B cell (primary cell): ENCODE measurements around the gene LSP1. TPM values are rescaled to one million over a fixed set of nuclear protein-coding genes. Genes with fewer than 3 reads are reported as not detected.

Experiments
- ATAC-seq: fragments of 200-7000 bp; cut with Tn5 transposase; one replicate; pipeline ENCODE4 v1.10.0; 2021; ENCODE audit warnings: low read depth, mild to moderate bottlenecking, moderate number of reproducible peaks, moderate library complexity
- CTCF ChIA-PET: fragments of 350-600 bp; sonication (Branson Sonifier 250); formaldehyde crosslinking; loops from one replicate; lab custom pipeline; 2021; ENCODE audit warnings: antibody characterized with exemption, inconsistent platforms; lab: Charles Lee
- POLR2A ChIA-PET: fragments of 350-600 bp; sonication (Branson Sonifier 250); formaldehyde crosslinking; loops from one replicate; lab custom pipeline; 2021; ENCODE audit warnings: antibody characterized with exemption; lab: Charles Lee
- DNase-seq: peaks from one replicate; pipeline ENCODE4 v3.0.0; 2013
- H2AFZ ChIP-seq: 2 replicates; pipeline ENCODE4 v1.6.1; 2012; ENCODE audit warnings: mild to moderate bottlenecking, low read depth, low read length; ENCODE audit not compliant: insufficient read depth, poor library complexity, severe bottlenecking
- H3K27ac ChIP-seq, 2 donors: 1 replicate in 1 of 2; 2 replicates in 1 of 2; pipeline ENCODE4 v1.5.1; 2012 to 2013; ENCODE audit warnings: low read length in 2 of 2, mild to moderate bottlenecking in 2 of 2, moderate library complexity in 1 of 2
- H3K27me3 ChIP-seq, 4 experiments: fragments of 200-600 bp in 1 of 4; sonication (generic) in 1 of 4; replicated peaks in 1 of 4; 1 replicate in 2 of 4; 2 replicates in 2 of 4; pipeline versions ENCODE4 v1.6.1 to v1.7.0; 2013 to 2016; ENCODE audit warnings: low read length in 3 of 4, mild to moderate bottlenecking in 2 of 4, mixed read lengths in 1 of 4, moderate library complexity in 1 of 4; ENCODE audit not compliant: insufficient read depth in 4 of 4, control insufficient read depth in 3 of 4; ENCODE audit errors: control extremely low read depth in 1 of 4
- H3K36me3 ChIP-seq, 2 experiments: replicated peaks in 1 of 2; 1 replicate in 1 of 2; 2 replicates in 1 of 2; pipeline versions ENCODE4 v1.6.1 to v1.7.1; 2013; ENCODE audit warnings: low read length in 1 of 2; ENCODE audit not compliant: insufficient read depth in 2 of 2, control insufficient read depth in 1 of 2; ENCODE audit errors: control extremely low read depth in 1 of 2, extremely low read depth in 1 of 2
- H3K4me1 ChIP-seq, 2 donors: fragments of 200-600 bp in 1 of 2; sonication (generic) in 1 of 2; 1 replicate in 1 of 2; 2 replicates in 1 of 2; pipeline versions ENCODE4 v1.5.1 to v1.6.1; 2013 to 2017; ENCODE audit warnings: low read length in 2 of 2; ENCODE audit not compliant: control insufficient read depth in 2 of 2, insufficient read depth in 2 of 2
- H3K4me2 ChIP-seq: replicated peaks from 2 replicates; pipeline ENCODE3; 2012; ENCODE audit warnings: mild to moderate bottlenecking, low read depth, low read length; ENCODE audit not compliant: poor library complexity, severe bottlenecking
- H3K4me3 ChIP-seq, 5 experiments: fragments of 200-600 bp in 1 of 5; sonication (generic) in 1 of 5; 1 replicate in 3 of 5; 2 replicates in 2 of 5; pipeline versions ENCODE4 v1.5.1 to v1.7.0; 2011 to 2016; ENCODE audit warnings: low read length in 4 of 5, mild to moderate bottlenecking in 4 of 5, low read depth in 2 of 5, control low read depth in 1 of 5, moderate library complexity in 1 of 5; ENCODE audit not compliant: insufficient read depth in 1 of 5; ENCODE audit errors: control extremely low read depth in 1 of 5, extremely low read depth in 1 of 5
- H3K79me2 ChIP-seq: fragments of 200-600 bp; sonication (generic); one replicate; pipeline ENCODE4 v1.6.0; 2016; ENCODE audit warnings: low read length; ENCODE audit not compliant: control insufficient read depth, insufficient read depth
- H3K9ac ChIP-seq: fragments of 200-600 bp; sonication (generic); 2 replicates; pipeline ENCODE4 v1.6.1; 2017; ENCODE audit warnings: mild to moderate bottlenecking, low read length, moderate library complexity
- H3K9me3 ChIP-seq, 3 donors: one replicate each; pipeline versions ENCODE4 v1.6.1 to v1.7.1; 2013; ENCODE audit warnings: low read length in 2 of 3; ENCODE audit not compliant: control insufficient read depth in 2 of 3, insufficient read depth in 1 of 3; ENCODE audit errors: control extremely low read depth in 1 of 3
- H4K20me1 ChIP-seq: 2 replicates; pipeline ENCODE4 v1.6.0; 2012; ENCODE audit warnings: mild to moderate bottlenecking, low read length; ENCODE audit not compliant: insufficient read depth, control insufficient read depth, poor library complexity, severe bottlenecking
- H3K27ac Mint-ChIP-seq: one replicate; pipeline ENCODE4 v1.8.0; 2021; ENCODE audit warnings: mixed read lengths
- H3K27me3 Mint-ChIP-seq: one replicate; pipeline ENCODE4 v1.8.0; 2021; ENCODE audit warnings: mixed read lengths
- H3K4me1 Mint-ChIP-seq: one replicate; pipeline ENCODE4 v1.8.0; 2021; ENCODE audit warnings: mixed read lengths
- H3K4me3 Mint-ChIP-seq: one replicate; pipeline ENCODE4 v1.8.0; 2021; ENCODE audit warnings: mixed read lengths
- H3K9me3 Mint-ChIP-seq: one replicate; pipeline ENCODE4 v1.8.0; 2022; ENCODE audit warnings: mixed read lengths; ENCODE audit not compliant: insufficient read depth
- EZH2 ChIP-seq: IDR thresholded peaks from 2 replicates; pipeline ENCODE4 v1.6.1; 2012; ENCODE audit warnings: borderline replicate concordance, low read depth, mild to moderate bottlenecking, moderate library complexity, low read length; ENCODE audit not compliant: insufficient read depth, poor library complexity, severe bottlenecking
- WGBS: methylation state at CpG from one replicate; pipeline ENCODE4 v1.1.5; 2013; ENCODE audit warnings: missing lambda C conversion rate; ENCODE audit not compliant: insufficient coverage; 5-methylcytosine and 5-hydroxymethylcytosine counted together
- intact Hi-C: fragments of 100-400 bp; cut with micrococcal nuclease; formaldehyde crosslinking; loops from one replicate; pipeline ENCODE4 v1.10.0; 2022
- polyA plus RNA-seq: library from polyadenylated mRNA; depleted of rRNA; stranded (reverse); fragments of >200 nt; gene quantifications from 2 replicates; pipeline ENCODE4 v1.2.3, GENCODE V29; 2012
- total RNA-seq, 2 donors: library from RNA; stranded (reverse); fragments of 120-200 nt in 1 of 2; gene quantifications; 1 replicate in 1 of 2; 2 replicates in 1 of 2; pipeline versions ENCODE4 v1.2.3 to v1.2.4, GENCODE V29; 2013 to 2022
- TF ChIP-seq, protein P1 (sequence below): fragments of 200-600 bp; IDR thresholded peaks from one replicate; pipeline ENCODE4 v1.8.0; 2022; ENCODE audit warnings: antibody characterized with exemption, mild to moderate bottlenecking

LSP1 gene
- total and polyA plus RNA-seq, 2 donors (not counting 1 experiment from before 2014, with no cell fraction given): 249 to 446 TPM

DNA sequence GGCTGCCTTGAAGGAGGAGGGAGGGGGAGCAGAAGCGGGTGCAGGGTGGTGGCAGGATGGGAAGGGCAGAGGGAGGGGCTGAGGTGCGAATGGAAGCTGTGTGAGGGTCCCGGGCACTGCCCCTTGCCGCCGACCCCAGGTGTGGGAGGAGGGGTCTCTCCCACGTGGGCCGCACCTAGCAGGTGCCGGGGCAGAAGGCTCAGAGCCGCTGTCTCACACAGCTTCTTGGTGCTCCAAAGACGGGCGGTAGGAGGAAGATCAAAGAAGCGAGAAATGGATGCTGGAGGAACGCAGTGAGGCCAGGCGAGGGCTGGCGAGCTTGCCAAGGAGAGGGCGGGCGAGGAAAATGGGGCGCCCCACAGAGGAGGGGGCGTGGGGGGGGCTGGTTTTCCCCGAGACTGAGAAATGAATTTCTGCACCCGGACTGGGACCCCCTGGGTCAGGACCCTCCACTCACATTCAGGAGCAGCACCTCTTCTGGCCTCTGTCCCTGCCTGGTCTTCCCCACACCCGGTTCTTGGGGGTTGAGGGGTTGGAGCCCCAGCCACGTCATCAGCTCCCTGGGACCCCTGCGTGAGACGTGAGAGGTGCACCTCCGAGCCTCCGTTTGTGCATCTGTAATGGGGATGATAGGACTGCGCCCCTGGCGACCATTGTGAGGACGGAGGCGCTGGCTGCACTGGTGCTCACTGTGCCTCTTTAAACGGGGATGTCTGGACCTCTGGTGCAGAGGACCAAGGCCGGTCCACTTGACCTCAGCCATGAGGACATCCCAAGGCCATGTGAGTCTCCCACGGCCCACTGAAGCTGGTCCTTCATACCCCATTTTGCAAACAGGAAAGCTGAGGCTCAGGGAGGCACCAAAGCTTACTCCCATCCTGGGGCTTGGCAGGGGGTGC is 16.8 kb downstream of the LSP1 start:
- no peaks in the 10 kb centered on the region for H3K27me3 ChIP-seq
- WGBS: 93% methylated on average over 23 of the region's 34 CpGs
- peaks cover 100% of the 10 kb centered on the region for H3K79me2 ChIP-seq
- no peak overlapping the region for H3K9ac ChIP-seq
- TF ChIP-seq, protein P1, sequence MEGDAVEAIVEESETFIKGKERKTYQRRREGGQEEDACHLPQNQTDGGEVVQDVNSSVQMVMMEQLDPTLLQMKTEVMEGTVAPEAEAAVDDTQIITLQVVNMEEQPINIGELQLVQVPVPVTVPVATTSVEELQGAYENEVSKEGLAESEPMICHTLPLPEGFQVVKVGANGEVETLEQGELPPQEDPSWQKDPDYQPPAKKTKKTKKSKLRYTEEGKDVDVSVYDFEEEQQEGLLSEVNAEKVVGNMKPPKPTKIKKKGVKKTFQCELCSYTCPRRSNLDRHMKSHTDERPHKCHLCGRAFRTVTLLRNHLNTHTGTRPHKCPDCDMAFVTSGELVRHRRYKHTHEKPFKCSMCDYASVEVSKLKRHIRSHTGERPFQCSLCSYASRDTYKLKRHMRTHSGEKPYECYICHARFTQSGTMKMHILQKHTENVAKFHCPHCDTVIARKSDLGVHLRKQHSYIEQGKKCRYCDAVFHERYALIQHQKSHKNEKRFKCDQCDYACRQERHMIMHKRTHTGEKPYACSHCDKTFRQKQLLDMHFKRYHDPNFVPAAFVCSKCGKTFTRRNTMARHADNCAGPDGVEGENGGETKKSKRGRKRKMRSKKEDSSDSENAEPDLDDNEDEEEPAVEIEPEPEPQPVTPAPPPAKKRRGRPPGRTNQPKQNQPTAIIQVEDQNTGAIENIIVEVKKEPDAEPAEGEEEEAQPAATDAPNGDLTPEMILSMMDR: no peak
- TF ChIP-seq EZH2: no peak
- peaks cover 35 to 74% of the 10 kb centered on the region in 2 donors for H3K4me1 ChIP-seq
- H3K27ac ChIP-seq: peak overlapping the region in 1 of 2 donors; percentile 54
- no peak for DNase-seq
- Mint-ChIP-seq H3K4me1 (peaks cover 65% of the 10 kb centered on the region), H3K4me3 (peak overlapping the region; percentile 52), H3K27me3 (no peaks in the 10 kb centered on the region), H3K27ac (peak overlapping the region; percentile 70), H3K9me3 (no peaks in the 10 kb centered on the region)
- POLR2A ChIA-PET: no interaction called here
- intact Hi-C loops: no loop called here
- CTCF ChIA-PET: interaction anchor here (1.0 to 2.0 kb wide), 5 partner anchors 12 to 282 kb away, joined by 3 to 6 read pairs (median 3); no protein-coding TSS in a partner anchor
- H2AFZ ChIP-seq: no peak overlapping the region
- H3K9me3 ChIP-seq: no peaks in the 10 kb centered on the region
- H3K4me2 ChIP-seq: peak overlapping the region; percentile 32
- H4K20me1 ChIP-seq: peaks cover 100% of the 10 kb centered on the region
- ATAC-seq: no peak
- H3K36me3 ChIP-seq: peaks cover 0 to 32% of the 10 kb centered on the region in 2 experiments
- H3K4me3 ChIP-seq: no peak overlapping the region

DNA sequence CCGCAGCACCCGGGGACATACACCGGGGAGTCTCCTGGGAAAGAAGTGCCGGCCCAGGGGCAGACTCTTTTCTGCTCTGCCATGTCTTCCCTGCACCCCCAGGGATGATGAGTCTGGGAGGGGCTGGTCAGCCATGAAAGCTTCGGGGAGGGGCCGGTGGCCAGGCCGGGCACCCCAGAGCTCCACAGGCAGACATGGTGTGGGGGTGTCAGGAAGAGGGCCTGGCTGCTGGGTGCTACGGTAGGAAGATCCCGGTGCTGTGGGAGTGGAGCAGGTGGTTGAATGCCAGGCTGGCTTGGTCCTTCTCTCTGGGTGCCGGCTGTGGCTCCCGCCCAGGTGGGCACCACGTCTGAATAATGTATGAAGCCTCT is 17.4 kb downstream of the LSP1 start:
- peak overlapping the region; percentile 32 for H3K4me2 ChIP-seq
- no peaks in the 10 kb centered on the region for H3K9me3 ChIP-seq
- peaks cover 35 to 76% of the 10 kb centered on the region in 2 donors for H3K4me1 ChIP-seq
- H3K27me3 ChIP-seq: no peaks in the 10 kb centered on the region
- POLR2A ChIA-PET: no interaction called here
- H3K27ac ChIP-seq: no peak overlapping the region
- intact Hi-C loops: no loop called here
- H3K9ac ChIP-seq: no peak overlapping the region
- ATAC-seq (no peak), DNase-seq (no peak)
- Mint-ChIP-seq H3K4me1 (peaks cover 65% of the 10 kb centered on the region), H3K27ac (peak overlapping the region; percentile 50), H3K9me3 (no peaks in the 10 kb centered on the region), H3K27me3 (no peaks in the 10 kb centered on the region), H3K4me3 (peak overlapping the region; percentile 52)
- no peak overlapping the region for H3K4me3 ChIP-seq
- H4K20me1 ChIP-seq: peaks cover 100% of the 10 kb centered on the region
- H2AFZ ChIP-seq: no peak overlapping the region
- H3K36me3 ChIP-seq: peaks cover 0 to 34% of the 10 kb centered on the region in 2 experiments
- TF ChIP-seq, protein P1: no peak
- no peak for TF ChIP-seq EZH2
- H3K79me2 ChIP-seq: peaks cover 99% of the 10 kb centered on the region
- CTCF ChIA-PET: interaction anchor here (1.0 to 2.0 kb wide), 5 partner anchors 12 to 282 kb away, joined by 3 to 6 read pairs (median 3); no protein-coding TSS in a partner anchor
- WGBS: 90% methylated on average over 12 of the region's 12 CpGs
